Epithelial cell of prostate (primary cell): ENCODE results near the gene NDUFS1.
"Not testable (repeated sequence)": the region's sequence is repeated elsewhere in the genome, so short reads cannot be mapped to it uniquely, and the experiment has no call there.

Source experiments
- DNase-seq: peaks from one replicate; pipeline ENCODE4 v3.0.0-alpha.2; 2011; ENCODE audit warnings: low read depth, low spot score
- H3K27ac ChIP-seq: fragments of 450-650 bp; 2 replicates; pipeline ENCODE4 v1.5.1; 2017; ENCODE audit warnings: mild to moderate bottlenecking

The NDUFS1 gene

DNA sequence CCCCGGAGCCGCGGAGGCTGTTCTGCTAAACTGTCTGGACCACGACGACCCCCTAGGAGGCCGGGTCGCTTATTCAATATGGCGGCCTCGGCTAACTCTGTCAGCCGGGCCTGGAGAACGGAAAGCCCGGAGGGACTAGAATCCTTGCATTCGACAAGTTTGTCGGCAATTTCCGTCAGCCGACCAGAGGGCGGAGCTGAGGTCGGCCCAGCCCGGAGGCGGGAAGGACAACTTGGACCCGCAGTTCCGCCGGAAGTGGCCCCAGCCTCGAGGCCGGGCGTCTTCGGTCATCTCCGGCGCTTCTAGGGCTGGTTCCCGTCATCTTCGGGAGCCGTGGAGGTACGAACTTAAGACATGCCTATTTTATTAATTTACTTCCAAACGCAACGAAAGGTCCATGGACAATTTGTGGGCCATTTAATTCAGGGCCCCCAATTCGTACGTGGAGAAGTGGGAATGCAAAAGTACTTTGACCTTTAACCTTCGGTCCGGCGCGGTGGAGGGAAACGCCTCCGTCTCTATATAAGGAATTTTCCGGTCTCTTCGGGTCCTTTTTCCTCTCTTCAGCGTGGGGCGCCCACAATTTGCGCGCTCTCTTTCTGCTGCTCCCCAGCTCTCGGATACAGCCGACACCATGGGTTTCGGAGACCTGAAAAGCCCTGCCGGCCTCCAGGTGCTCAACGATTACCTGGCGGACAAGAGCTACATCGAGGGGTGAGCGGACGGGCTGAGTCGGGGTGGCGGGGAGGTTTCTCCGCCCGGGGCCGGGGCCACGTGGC, at the start of gene NDUFS1, which contains the start of gene EEF1B2:
Gene NDUFS1, minus strand, starts transcription at position 99 of the 779 bp plus-strand sequence. CDS start 5,766 bp downstream, outside the sequence.
Gene EEF1B2, plus strand, starts transcription at position 550 of the 779 bp plus-strand sequence. Its CDS starts 85 bp downstream, at position 635.
- peak within 1 kb of the TSS; percentile 88 for H3K27ac ChIP-seq
- DNase-seq, result peak; percentile 89

DNA sequence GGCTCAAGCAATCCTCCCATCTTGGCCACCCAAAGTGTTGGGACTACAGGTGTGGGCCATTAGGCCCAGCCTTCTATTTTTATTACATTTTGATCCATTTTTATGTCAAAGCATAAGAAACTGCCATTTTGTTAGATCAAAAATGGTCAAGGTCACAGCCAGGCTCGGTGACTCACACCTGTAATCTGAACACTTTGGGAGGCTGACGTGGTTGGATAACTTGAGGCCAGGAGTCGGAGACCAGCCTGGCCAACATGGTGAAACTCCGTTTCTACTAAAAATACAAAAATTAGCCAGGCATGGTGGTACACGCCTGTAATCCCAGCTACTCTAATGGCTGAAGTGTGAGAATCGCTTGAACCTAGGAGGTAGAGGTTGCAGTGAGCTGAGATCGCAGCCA, 49.7 kb upstream of the NDUFS1 start:
- DNase-seq, result no peak
- H3K27ac ChIP-seq, result no peak overlapping the region

DNA sequence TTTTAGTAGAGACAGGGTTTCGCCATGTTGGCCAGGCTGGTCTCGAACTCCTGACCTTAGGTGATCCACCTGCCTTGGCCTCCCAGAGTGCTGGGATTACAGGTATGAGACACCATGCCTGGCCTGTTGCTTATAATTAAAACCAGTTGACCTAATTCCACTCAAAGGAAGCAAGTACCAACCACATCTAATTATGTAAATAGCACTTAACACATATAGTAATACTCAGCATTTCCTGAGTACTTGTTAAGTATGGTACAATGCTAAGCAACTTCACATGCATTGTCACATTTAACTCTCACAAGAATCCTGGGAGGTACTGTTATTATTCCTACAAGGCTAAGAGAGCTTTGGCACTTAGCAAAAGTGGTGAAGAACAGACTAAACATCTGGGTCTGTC, 48.1 kb upstream of the NDUFS1 start:
- not testable (repeated sequence) for H3K27ac ChIP-seq, DNase-seq

DNA sequence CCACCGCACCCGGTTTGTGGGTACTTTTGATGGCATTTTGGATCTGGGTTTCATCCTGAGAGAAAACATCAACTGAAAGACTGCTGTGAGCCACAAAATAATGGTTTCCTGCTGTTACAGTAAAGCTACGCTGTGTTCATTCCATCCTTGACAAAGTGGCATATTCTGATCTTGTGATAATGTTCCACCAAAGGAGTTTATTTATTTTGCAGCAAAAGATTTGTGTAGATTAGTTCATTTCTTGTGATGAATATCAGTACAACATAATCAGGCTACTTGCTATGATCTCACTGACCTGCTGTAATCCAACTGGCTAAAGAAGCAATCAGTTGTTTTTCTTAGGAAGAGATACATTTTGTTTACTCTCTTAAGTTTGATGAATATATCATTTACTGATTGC, 45.5 kb upstream of the NDUFS1 start:
- no peak for DNase-seq
- no peak overlapping the region for H3K27ac ChIP-seq

DNA sequence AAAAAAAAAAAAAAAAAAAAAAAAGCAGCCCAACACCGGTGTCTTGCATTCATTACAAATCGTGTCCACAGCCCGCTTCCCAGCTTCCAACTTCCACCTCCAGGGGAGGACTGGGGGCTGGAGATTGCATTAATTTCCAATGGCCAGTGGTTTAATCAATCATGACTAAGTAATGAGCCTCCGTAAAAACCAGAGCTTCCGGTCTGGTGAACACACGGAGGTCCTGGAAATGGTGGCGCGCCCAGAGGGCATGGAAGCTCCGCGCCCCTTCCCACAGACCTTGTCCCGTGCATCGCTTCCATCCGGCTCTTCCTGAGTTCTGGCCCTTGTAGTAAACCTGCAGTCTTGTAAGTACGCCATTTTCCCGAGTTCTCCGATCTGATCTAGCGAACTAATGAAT, 44.1 kb upstream of the NDUFS1 start:
- no peak for DNase-seq
- H3K27ac ChIP-seq, result no peak overlapping the region

DNA sequence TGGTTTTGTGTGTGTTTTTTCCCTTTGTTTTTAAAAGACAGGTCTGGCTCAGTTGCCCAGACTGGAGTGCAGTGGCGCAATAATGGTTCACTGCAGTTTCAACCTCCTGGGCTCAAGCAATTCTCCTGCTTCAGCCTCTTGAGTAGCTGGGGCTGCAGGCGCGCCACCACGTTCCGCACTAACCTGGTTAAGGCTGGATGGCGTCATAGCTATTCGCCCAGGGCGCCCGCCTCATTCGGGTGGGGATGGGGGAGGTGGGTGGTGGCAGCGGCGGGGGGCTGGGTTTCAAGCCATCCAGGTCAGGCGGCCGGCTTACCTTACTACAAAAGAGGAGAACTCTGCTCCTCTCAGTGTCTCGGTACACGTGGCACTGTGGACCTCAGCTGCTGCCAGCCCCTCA, 43.2 kb upstream of the NDUFS1 start:
- H3K27ac ChIP-seq, result no peak overlapping the region
- DNase-seq, result no peak

DNA sequence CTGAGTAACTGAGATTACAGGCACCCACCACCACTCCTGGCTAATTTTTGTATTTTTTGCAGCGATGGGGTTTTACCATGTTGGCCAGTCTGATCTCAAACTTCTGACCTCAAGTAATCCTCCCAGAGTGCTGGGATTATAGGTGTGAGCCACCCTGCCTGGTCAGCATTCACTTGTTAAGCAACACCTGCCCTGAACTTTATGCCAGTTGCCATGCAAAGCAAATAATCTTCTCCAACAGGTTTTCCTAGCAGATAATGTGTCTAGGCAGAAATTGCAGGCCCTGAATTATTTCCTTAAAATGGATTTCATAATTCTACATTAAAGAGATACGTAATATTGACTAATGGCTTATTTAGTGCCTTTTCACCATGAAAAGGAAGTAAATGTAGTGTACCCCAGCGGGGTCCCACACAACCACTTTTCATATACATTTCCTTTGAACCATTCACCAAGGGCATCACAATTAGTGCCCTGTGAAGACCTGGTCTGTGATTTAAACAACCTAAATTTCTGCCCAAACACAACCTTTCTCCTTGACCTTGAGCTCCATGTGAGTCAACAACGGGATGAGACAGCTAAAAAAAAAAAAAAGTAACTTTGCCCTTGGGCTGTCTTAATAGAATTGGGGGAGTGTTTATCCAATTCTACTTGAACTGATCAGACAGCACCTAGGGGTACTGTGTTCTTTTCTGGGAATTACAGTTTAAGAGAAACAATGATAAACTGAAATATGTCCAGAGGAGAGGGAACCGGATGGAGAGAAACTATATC, 42.0 kb upstream of the NDUFS1 start:
- no peak for DNase-seq
- H3K27ac ChIP-seq, result no peak overlapping the region

DNA sequence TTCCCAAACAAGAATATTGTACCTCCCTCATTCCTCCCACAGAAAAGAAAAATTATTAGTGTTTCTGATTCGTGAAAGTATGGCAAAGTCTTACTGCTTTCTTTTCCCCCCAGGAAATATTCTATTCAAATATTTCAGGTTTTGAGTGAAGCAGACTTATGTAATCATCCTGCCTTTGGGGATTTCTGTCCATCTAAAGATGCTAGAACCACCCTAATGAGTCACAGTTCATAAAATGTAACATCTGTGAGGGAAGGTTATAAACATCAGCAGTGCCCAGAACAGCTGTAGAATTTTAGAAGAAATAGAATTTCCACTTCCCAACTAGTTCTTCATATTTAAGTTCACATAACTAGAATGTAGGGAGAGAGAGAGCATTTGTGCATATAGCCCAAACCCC, 39.4 kb upstream of the NDUFS1 start:
- no peak overlapping the region for H3K27ac ChIP-seq
- DNase-seq, result no peak

DNA sequence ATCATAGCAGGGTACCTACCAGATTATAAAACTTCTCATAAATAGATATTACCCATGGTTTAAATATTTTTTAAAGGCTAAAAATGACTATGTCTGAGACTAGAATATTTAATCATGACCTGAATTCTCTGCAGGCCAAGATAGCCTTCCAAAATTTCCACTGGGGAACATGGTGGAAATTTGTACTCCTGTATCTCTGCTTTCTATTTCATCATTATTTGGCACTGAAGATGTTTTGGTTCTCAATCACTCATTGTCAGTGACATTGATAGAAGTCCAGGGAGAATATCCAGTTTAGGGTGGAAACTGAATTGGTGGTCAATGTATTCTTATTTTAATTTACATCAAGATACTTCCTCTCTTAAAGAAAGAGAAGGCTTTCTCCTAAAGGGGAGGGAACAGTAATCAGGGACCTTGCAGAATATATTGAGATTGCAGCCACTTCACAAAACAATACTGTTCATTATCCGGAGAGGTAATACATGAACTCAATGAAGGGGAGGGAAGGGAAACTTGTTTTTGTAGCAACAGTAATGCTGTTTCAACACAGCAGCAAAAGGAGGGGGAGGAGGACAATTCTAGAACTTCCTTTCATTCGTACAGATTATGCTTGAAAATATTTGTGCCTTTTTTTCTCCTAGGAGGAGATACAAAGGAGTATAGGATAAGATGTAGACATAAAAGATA, 34.6 kb upstream of the NDUFS1 start:
- H3K27ac ChIP-seq, result no peak overlapping the region
- no peak for DNase-seq

DNA sequence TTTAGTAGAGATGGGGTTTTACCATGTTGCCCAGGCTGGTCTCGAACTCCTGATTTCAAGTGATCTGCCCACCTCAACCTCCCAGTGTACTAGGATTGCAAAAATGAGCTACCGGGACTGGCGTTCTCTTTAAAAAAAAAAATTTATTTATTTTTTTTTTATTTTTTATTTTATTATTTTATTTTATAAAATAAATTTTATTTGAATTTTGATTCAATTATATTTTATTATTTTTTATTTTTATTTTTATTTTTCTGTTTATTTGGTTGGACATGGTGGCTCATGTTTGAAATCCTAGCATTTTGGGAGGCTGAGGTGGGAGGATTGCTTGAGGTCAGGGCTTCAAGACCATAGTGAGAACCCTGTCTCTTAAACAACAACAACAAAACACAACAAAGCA, 32.9 kb upstream of the NDUFS1 start:
- no peak for DNase-seq
- H3K27ac ChIP-seq, result no peak overlapping the region

DNA sequence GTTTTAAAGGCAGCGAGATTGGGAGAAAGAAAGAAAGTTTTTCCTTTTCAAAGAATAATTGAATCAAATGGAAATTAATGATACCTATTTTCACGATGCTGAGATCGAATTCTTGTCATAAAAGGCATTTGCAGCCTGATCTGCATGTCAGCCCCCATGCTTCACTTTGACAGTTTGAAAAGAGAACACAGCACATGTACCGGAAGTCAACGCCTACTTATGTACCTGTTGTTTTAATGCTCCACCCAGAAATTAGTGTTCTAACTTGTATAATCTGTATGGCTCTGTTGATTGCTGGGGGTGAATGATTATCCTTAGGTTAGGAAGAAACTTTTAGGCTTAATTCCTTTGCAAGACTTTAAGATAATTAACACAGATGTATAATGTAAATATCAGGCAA, 31.4 kb upstream of the NDUFS1 start:
- no peak for DNase-seq
- no peak overlapping the region for H3K27ac ChIP-seq

DNA sequence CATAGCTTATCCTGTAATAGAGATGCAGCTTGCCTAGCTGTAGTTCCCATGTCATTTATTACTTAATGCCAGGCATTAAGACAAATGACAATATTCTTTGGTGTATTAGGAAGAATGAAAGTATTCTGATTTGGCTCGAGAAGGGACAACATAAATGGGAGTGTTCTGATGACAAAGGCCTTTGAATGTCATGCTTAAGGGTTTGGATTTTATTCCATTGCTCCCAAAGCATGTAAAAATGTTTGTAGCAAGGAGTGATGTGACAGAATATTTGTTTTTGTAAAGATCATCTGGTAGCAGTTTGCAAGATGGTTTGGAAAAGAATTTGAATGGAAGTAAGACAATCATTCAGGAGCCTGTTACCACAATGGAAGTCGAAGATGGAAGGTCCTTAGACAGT, 30.9 kb upstream of the NDUFS1 start:
- no peak for DNase-seq
- H3K27ac ChIP-seq, result no peak overlapping the region

DNA sequence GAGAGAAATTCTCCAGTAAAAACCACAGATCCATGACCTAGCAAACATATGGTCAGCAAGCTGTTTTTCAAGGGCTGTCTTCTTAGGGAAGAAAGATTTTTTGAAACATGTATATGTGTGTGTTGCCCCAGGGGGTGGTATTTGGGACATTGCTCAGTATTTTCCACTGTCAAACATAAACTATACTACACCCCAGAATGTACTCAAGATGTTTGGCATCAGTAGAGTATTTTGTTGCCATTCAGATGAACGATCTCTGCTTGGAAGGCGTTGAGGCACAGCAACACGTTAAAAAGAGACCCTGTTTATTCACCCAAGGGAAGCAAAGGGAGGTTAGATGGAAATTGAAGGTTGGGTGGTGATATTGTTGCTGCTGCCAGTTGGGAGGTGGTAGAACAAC, 30.4 kb upstream of the NDUFS1 start:
- DNase-seq, result no peak
- H3K27ac ChIP-seq, result no peak overlapping the region

DNA sequence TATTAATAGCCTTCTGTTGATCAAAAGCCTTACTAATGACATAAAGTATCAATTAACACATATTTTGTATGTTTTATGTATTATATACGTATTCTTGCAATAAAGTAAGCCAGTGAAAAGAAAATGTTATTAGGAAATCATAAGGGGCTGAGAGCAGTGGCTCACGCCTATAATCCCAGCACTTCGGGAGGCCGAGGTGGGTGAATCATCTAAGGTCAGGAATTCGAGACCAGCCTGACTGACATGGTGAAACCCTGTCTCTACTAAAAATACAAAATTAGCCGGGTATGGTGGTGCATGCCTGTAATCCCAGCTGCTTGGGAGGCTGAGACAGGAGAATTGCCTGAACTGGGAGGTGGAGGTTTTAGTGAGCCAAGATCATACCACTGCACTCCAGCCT, 22.3 kb upstream of the NDUFS1 start:
- H3K27ac ChIP-seq, result not testable (repeated sequence)

DNA sequence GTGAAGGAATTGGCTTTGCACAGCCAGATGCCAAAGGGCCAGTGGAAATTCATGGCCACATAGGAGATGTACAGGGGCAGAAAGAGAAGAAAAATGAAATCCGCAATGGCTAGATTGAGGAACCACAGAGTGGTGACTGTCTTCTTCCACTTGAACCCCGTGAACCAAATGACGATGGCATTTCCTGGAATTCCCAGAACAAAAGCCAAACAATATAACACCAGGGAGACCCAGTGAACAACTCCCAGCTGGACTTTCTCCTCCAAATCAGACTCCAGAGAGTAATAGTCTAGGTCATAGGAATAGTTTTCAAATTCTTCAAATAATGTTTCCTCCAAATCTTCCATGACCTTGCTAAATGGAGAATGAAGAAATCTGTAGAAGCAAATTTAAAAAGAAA, 17.7 kb upstream of the NDUFS1 start:
- H3K27ac ChIP-seq, result no peak overlapping the region
- no peak for DNase-seq

More for the DNA sequence above, 22.3 kb upstream of the NDUFS1 start:
- not testable (repeated sequence) for DNase-seq

DNA sequence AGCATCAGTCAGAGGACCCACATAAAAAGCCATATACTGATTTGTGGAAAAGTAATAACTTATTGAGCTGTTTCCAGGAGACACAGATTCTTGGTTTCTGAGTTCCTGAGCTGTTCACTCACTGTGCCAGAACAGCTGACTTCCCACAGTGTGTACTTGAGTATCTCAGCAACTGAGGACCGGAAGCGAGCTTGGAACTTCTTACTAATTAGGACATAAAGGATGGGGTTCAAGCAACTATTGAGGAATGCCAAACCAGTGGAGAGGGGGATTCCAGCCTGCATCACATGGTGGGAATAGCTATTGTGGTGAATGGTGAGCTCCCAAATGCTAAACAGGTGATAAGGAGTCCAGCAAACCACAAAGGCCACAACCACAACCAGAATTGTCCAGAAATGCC, 16.9 kb upstream of the NDUFS1 start:
- no peak for DNase-seq

DNA sequence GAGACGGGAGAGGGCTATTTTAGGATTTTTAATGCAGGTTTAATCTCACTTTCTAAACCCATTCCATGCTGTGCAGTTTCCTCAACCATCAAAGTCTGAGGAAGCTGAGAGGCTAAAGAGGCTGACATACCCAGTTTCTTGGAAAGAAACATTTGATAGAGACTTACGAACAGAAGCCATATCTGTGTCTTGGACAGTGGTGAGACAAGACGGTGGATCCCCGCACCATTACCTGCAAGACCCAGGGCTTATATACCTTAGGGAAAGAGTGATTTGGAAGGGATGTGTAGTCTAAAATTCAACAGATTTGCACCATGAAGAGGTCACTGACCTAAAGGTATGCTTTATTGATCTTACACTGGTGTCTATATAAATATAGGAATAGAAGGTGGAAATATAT, 13.9 kb upstream of the NDUFS1 start:
- no peak for DNase-seq
- H3K27ac ChIP-seq, result no peak overlapping the region

More for the DNA sequence above, 16.9 kb upstream of the NDUFS1 start:
- H3K27ac ChIP-seq, result no peak overlapping the region

DNA sequence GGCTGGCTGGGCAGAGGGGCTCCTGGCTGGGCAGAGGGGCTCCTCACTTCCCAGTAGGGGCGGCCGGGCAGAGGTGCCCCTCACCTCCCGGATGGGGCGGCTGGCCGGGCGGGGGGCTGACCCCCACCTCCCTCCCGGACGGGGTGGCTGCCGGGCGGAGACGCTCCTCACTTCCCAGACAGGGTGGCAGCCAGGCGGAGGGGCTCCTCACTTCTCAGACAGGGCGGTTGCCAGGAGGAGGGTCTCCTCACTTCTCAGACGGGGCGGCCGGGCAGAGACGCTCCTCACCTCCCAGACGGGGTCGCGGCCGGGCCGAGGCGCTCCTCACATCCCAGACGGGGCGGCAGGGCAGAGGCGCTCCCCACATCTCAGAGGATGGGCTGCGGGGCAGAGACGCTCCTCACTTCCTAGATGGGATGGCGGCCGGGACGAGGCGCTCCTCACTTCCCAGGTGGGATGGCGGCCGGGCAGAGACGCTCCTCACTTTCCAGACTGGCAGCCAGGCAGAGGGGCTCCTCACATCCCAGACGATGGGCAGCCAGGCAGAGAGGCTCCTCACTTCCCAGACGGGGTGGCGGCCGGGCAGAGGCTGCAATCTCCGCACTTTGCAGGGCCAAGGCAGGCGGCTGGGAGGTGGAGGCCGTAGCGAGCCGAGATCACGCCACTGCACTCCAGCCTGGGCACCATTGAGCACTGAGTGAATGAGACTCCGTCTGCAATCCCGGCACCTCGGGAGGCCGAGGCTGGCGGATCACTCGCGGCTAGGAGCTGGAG, 12.6 kb upstream of the NDUFS1 start:
- DNase-seq, H3K27ac ChIP-seq: not testable (repeated sequence)

DNA sequence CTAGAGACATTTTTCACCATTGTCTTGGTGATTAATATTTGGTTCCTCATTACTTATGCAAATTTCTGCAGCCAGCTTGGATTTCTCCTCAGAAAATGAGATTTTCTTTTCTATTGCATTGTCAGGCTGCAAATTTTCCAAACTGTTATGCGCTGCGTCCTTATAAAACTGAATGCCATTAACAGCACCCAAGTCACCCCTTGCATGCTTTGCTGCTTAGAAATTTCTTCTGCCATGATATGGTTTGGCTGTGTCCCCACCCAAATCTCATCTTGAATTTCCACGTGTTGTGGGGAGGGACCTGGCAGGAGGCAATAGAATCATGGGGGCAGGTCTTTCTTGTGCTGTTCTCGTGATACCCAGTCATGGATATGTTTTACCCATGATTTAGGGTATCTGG, 9.0 kb upstream of the NDUFS1 start:
- H3K27ac ChIP-seq, DNase-seq: not testable (repeated sequence)

DNA sequence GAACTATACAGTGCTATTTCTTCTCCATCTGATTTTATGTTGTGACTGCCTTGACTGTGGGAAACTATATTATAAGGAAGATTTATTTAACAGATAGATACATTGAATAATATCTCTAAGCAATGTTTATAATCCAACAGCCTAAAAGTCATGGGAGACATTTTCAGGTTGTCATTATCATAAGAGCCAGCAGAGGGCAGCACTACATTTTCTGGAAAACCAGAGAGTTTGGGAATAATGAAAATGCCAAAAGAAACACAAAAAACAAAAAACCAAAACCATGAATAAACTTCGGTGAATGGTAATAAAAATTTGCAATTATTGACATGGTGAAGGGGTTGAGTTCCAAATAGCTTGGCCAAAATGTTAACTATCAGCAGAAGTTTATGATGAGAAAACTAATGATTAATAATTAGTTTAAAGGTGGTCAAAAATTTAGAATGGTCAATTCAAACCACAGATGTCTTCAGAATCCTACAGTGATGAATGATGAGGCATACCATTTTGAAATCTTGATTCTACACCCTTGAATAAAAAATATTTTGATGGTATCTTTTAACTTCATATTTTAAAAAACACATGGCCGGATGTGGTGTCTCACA, 5.1 kb upstream of the NDUFS1 start:
- DNase-seq, result no peak
- H3K27ac ChIP-seq, result no peak overlapping the region
